ENCODE data around the gene TMEM179B. TPM values are rescaled to one million over a fixed set of nuclear protein-coding genes. Genes with fewer than 3 reads are reported as not detected.

TMEM179B gene
- total RNA-seq, 4 donors from 2014 or later = 78.6 to 126 (median 92.4) TPM

GRCh38 chr11:62805961-62806441, 18.8 kb downstream of the TMEM179B start:
- H3K27me3 ChIP-seq = no peaks in the 10 kb centered on the region
- H3K4me1 ChIP-seq = peaks cover 15 to 18% of the 10 kb centered on the region in 2 donors
- no peaks in the 10 kb centered on the region for H3K9me3 ChIP-seq
- H3K4me3 ChIP-seq (replicated peaks in 1 of 3) = peak overlapping the region; percentile 53 to 90 (median 63)
- TF ChIP-seq POLR2A (IDR thresholded peaks at IDR 0.05) = no peak
- no peak for TF ChIP-seq CTCF (IDR thresholded peaks at IDR 0.05)
- WGBS, 2 donors = 21 to 29% methylated on average over 12 of the region's 12 CpGs
- peak in 1 of 2 donors; percentile 7 for DNase-seq
- peak overlapping the region; percentile 51 to 86 (median 81) for H3K27ac ChIP-seq
- intact Hi-C loops (cut with DNase I) = no loop called here
- H3K36me3 ChIP-seq = peaks cover 25 to 30% of the 10 kb centered on the region in 2 donors

GRCh38 chr11:62806611-62807121, 19.5 kb downstream of the TMEM179B start:
- Histone ChIP-seq H3K9me3 (no peaks in the 10 kb centered on the region), H3K4me1 (peaks cover 15 to 18% of the 10 kb centered on the region in 2 donors), H3K36me3 (peaks cover 19 to 23% of the 10 kb centered on the region in 2 donors), H3K27ac (peak overlapping the region in 2 of 3 donors; percentile 81 to 86), H3K4me3 (replicated peaks in 1 of 3) (no peak overlapping the region), H3K27me3 (no peaks in the 10 kb centered on the region)
- intact Hi-C loops (cut with DNase I) = no loop called here
- WGBS, 2 donors = 74 to 87% methylated on average over 5 of the region's 5 CpGs
- peak; percentile 7 to 10 for DNase-seq
- TF ChIP-seq CTCF (IDR thresholded peaks at IDR 0.05) (no peak), POLR2A (IDR thresholded peaks at IDR 0.05) (no peak)

- 13 to 25% methylated on average over 1 of the region's 1 CpG for WGBS, 2 donors
- no peak for DNase-seq
- peaks cover 3 to 5% of the 10 kb centered on the region in 2 donors for H3K36me3 ChIP-seq
- intact Hi-C loops (cut with DNase I) = no loop called here
- H3K9me3 ChIP-seq = no peaks in the 10 kb centered on the region
- H3K27me3 ChIP-seq = no peaks in the 10 kb centered on the region
- H3K4me1 ChIP-seq = peaks cover 4 to 5% of the 10 kb centered on the region in 2 donors
- no peak for TF ChIP-seq CTCF (IDR thresholded peaks at IDR 0.05)
- TF ChIP-seq POLR2A (IDR thresholded peaks at IDR 0.05) = no peak
- H3K4me3 ChIP-seq (replicated peaks in 1 of 3) = no peak overlapping the region
- H3K27ac ChIP-seq = no peak overlapping the region
Measured at GRCh38 chr11:62810748-62811147, 23.5 kb downstream of the TMEM179B start.

- 73 to 83% methylated on average over 2 of the region's 2 CpGs for WGBS, 2 donors
- Histone ChIP-seq H3K36me3 (peaks cover 5 to 10% of the 10 kb centered on the region in 2 donors), H3K27me3 (no peaks in the 10 kb centered on the region), H3K4me3 (replicated peaks in 1 of 3) (no peak overlapping the region), H3K4me1 (no peaks in the 10 kb centered on the region), H3K9me3 (no peaks in the 10 kb centered on the region), H3K27ac (no peak overlapping the region)
- DNase-seq = no peak
- intact Hi-C loops (cut with DNase I) = no loop called here
- TF ChIP-seq CTCF (IDR thresholded peaks at IDR 0.05) = no peak
- TF ChIP-seq POLR2A (IDR thresholded peaks at IDR 0.05) = no peak
Measured at GRCh38 chr11:62811659-62812058, 24.5 kb downstream of the TMEM179B start.

- 90 to 95% methylated on average over 8 of the region's 8 CpGs for WGBS, 2 donors
- TF ChIP-seq CTCF (IDR thresholded peaks at IDR 0.05) (no peak), POLR2A (IDR thresholded peaks at IDR 0.05) (no peak)
- H3K4me1 ChIP-seq = no peaks in the 10 kb centered on the region
- no peak overlapping the region for H3K27ac ChIP-seq
- intact Hi-C loops (cut with DNase I) = no loop called here
- H3K9me3 ChIP-seq = no peaks in the 10 kb centered on the region
- DNase-seq = no peak
- H3K36me3 ChIP-seq = peaks cover 23 to 49% of the 10 kb centered on the region in 2 donors
- H3K4me3 ChIP-seq (replicated peaks in 1 of 3) = no peak overlapping the region
- H3K27me3 ChIP-seq = no peaks in the 10 kb centered on the region
Measured at GRCh38 chr11:62816557-62816956, 29.4 kb downstream of the TMEM179B start.
